GM18951 (cell line): ENCODE results near the gene PYURF.

Experiments
- POLR2A ChIP-seq: IDR thresholded peaks from 4 replicates; pipeline ENCODE4 v1.6.1; 2011; ENCODE audit warnings: mild to moderate bottlenecking; ENCODE audit not compliant: insufficient read length, insufficient read depth; ENCODE audit errors: extremely low read depth
- in situ Hi-C: fragments of 300-500 bp; cut with MboI; formaldehyde crosslinking; loops from one replicate; pipeline ENCODE4 v1.12.0; 2022; ENCODE audit warnings: low sequenced_read_pairs, mixed read lengths, inconsistent platforms; ENCODE audit not compliant: unreplicated experiment

PYURF gene, protein sequence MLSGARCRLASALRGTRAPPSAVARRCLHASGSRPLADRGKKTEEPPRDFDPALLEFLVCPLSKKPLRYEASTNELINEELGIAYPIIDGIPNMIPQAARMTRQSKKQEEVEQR

DNA sequence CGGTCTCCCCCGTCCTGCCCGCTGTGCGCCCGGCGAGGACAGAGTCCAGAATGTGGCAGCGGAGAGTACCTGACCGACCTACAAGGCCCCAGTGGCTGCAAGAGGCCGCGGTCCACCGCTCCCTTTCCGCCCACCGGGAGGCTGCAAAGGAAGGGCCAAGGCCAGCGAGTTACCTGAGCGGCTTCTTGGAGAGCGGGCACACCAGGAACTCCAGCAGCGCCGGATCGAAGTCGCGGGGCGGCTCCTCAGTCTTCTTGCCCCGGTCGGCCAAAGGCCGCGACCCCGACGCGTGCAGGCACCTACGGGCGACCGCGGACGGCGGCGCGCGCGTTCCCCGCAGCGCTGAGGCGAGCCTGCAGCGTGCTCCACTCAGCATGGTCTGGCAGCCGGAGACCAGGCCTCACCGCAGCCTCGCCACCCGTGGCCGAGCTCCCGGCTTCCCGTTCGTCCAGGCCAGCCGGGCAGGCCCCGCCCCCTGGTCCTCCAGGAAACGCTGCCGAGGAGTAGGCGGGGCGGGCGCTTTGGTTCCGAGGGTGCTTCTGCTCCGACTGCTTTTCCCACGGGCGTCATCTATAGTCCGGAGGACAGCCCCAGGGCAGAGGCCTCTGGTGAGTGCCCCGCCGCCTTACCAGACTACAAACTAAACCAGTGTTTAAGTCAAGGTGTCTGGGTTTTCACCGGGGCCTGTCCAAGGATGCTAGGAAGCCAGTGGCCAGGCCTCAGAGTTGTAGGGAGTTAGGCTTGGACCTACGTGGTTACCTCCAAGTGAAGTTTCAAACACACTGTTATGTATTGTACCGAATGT lies at the start of gene PYURF:
TSS of gene PYURF (minus strand) at position 452 of the 805 bp plus-strand sequence. CDS start at position 376, 76 bp downstream.
- peak; percentile 96 for TF ChIP-seq POLR2A
- in situ Hi-C loops = loop anchor here (25.0 kb wide), 1 partner anchor 661 kb away; no protein-coding TSS in a partner anchor

DNA sequence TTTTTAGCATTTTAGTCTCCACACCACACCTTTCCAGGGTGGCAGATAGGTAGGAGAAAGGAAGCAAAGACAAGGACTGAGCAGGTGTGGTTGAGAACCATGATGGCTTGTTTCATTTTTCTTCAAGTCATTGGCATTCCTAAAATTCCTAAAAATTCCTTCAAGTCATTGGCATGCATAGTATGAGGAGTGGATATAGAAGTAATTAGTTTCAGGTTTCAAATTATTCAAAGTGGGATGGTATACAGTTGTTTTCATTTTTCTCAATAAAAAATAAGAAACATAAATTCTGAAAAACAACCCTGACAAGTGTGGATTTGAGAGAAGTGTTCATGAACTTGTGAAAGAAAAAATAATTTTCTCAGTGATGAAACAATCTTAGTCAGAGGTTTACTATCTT lies 46.4 kb upstream of the PYURF start:
- in situ Hi-C loops = no loop called here
- TF ChIP-seq POLR2A = no peak

- TF ChIP-seq POLR2A = no peak
- in situ Hi-C loops = no loop called here
Observed at GRCh38 chr4:88567591-88567990, 44.0 kb upstream of the PYURF start.

- TF ChIP-seq POLR2A = no peak
Observed at GRCh38 chr4:88549815-88550214, 26.2 kb upstream of the PYURF start.

DNA sequence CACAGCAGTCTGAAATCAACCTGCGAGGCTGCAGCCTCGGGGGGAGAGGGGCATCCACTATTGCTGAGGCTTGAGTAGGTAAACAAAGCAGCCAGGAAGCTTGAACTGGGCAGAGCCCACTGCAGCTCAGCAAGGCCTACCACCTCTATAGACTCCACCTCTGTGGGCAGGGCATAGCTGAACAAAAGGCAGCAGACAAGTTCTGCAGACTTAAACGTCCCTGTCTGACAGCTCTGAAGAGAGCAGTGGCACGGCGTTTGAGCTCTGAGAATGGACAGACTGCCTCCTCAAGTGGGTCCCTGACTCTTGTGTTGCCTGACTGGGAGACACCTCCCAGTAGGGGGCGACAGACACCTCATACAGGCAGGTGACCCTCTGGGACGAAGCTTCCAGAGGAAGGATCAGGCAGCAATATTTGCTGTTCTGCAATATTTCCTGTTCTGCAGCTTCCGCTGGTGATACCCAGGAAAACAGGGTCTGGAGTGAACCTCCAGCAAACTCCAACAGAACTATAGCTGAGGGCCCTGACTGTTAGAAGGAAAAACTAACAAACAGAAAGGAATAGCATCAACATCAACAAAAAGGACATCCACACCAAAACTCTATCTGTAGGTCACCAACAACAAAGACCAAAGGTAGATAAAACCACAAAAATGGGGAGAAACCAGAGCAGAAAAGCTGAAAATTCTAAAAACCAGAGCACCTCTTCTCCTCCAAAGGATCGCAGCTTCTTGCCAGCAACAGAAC lies 15.9 kb upstream of the PYURF start:
- in situ Hi-C loops = loop anchor here (10.0 to 25.0 kb wide), 2 partner anchors 273 to 495 kb away; no protein-coding TSS in a partner anchor

More at GRCh38 chr4:88549815-88550214, 26.2 kb upstream of the PYURF start:
- in situ Hi-C loops = loop anchor here (25.0 kb wide), 1 partner anchor 262 kb away; no protein-coding TSS in a partner anchor

DNA sequence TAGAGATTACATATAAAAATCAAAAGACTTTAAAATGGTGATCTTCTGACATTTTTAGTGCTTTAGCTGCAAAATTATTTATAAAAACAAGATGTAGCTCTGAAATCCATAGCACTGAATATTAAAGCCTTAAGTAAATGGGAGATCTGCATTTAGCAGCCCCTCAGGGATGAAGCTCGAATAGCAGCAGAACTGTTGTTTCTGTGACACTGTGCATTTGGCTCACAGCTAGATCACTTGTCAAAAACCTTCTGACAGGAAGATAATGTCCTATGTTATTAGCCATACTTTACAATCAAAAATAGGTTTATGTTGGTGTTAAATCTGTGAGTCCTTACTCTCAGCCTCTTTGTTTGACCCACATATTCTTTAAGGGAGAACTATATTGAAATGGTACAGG lies 14.1 kb upstream of the PYURF start:
- in situ Hi-C loops = loop anchor here (10.0 to 25.0 kb wide), 2 partner anchors 275 to 497 kb away; no protein-coding TSS in a partner anchor
- no peak for TF ChIP-seq POLR2A

DNA sequence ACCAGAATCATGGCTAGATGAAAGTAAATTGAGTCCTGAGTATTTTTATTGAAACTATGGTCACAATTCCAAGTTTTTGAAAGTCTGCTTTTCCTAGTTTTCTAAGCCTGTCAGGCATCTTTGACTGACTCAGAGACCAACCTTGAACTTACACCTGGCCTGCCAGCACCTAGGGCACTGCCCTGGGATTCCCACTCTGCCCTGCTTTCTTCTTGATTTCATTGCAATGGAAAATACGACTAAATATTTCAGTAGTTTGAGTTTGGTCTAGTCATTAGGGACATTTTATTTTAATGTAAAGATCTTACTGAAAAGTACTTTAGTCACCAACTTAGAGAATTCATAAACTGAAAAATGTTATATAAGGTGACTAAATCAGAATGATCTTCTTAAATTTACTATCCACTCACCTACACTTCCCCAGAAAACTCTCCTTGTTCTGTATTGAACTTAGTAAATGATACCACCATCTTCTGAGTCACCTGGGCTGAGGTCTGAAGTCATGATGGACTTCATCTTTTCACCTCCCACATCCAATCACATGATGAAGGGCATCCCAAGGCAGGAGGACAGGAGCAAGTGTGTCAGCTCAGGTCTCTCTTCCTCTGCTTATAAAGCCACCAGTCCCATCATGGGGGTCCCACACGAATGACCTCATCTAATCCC lies 11.6 kb upstream of the PYURF start:
- in situ Hi-C loops = loop anchor here (10.0 to 25.0 kb wide), 2 partner anchors 277 to 500 kb away; no protein-coding TSS in a partner anchor

DNA sequence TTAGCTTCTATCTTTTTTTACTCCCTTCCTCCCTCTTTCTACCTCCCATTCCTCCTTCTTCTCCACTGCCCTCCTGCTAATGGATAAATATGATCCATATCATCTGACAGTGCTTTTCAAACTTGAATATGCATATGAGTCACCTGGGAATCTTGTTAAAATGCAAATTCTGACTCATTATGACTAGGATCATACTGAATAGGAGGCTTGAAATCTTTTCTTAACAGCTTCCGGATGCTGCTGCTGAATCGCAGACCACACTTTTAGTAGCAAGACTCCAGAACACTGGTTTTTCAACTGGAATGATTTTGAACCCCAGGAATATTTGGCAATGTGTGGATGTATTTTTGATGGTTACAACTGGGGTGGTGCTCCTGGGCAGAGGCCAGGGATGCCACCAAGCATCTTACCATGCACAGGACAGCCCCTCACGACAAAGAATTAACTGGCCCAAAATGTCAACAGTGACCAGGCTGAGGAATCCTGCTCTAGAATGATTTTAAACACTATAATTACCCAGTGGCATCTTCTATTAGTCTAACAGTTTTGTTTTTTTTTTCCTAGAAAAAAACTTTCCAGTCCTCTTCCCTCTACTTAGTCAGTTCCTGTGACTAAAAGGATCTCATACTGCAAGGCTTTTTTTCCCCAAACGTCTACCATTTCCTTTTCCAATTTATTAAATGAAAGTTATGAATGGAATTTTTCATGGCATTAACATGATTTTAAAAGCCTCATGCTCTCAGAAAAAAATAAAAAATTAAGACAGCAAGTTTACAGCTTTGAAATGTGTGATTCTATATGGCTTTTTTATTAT lies 10.6 kb upstream of the PYURF start:
- TF ChIP-seq POLR2A = no peak
- in situ Hi-C loops = loop anchor here (10.0 to 25.0 kb wide), 2 partner anchors 278 to 501 kb away; no protein-coding TSS in a partner anchor

More for the DNA sequence above, 11.6 kb upstream of the PYURF start:
- TF ChIP-seq POLR2A = no peak

GRCh38 chr4:88533088-88533790 lies 9.7 kb upstream of the PYURF start:
- TF ChIP-seq POLR2A = no peak
- in situ Hi-C loops = loop anchor here (10.0 to 25.0 kb wide), 2 partner anchors 279 to 502 kb away; no protein-coding TSS in a partner anchor

DNA sequence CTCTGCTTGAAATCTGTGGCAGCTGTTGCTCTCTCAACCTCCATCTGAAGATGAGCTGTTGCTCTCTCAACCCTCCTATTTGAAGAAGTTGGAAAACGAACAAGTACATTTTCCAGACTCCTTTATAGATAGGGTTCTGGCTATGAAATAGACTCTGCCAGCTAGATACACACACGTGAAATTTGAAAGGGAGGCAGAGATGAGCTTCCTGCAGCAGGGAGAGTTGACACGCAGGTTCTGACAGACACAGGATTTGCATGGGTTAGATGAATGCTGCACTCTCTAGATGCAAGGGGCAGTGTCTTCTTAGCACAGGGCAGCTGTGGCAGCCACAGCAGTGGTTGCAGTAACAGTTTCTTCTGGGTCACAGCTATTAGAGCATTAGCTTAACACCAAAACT lies 8.0 kb upstream of the PYURF start:
- TF ChIP-seq POLR2A = no peak
- in situ Hi-C loops = loop anchor here (10.0 to 25.0 kb wide), 2 partner anchors 281 to 503 kb away; no protein-coding TSS in a partner anchor

DNA sequence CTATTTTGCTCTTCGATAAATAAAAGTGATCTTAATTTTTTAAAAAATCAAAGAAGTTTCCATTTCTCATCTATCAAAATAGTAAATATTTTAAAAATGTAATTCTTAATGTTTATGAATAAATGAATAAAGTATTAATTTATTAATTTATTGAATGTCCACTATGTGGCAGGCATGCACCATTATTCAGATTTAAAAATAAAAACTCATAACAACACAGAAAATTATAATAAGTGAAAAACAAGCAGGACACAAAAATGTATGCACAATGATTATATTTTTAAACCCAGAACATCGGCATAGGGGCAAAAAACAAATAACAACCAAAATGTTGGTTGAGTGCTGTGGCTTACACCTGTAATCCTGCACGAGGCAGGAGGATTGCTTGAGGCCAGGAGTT lies 5.3 kb upstream of the PYURF start:
- in situ Hi-C loops = loop anchor here (5.0 to 25.0 kb wide), 2 partner anchors 133 to 283 kb away; no protein-coding TSS in a partner anchor
- TF ChIP-seq POLR2A = no peak
